Caco-2 (cell line): Measurements from ENCODE around the gene RO60. TPM values are rescaled to one million over a fixed set of nuclear protein-coding genes. Genes with fewer than 3 reads are reported as not detected.
"Not testable (repeated sequence)": the region's sequence is repeated elsewhere in the genome, so short reads cannot be mapped to it uniquely, and the experiment has no call there.

ENCODE experiments used
- BruUV-seq: library from RNA; stranded (reverse); fragments of 400-500 nt; replicated peaks from 2 replicates; lab custom pipeline; 2021; lab: Mats Ljungman, UMichigan
- CTCF ChIA-PET: fragments of 300-600 bp; sonication (Branson Sonifier 250); formaldehyde crosslinking; loops from one replicate; lab custom pipeline; 2022; ENCODE audit warnings: antibody characterized with exemption; lab: Charles Lee
- POLR2A ChIA-PET: fragments of 300-600 bp; sonication (Branson Sonifier 250); formaldehyde crosslinking; loops from one replicate; lab custom pipeline; 2022; ENCODE audit warnings: antibody characterized with exemption; lab: Charles Lee
- DNase-seq, 2 experiments: peaks; one replicate each; pipeline versions ENCODE4 v3.0.0 to v3.0.0-alpha.2; 2020 to 2022
- H3K27me3 ChIP-seq: replicated peaks from 2 replicates; pipeline ENCODE4 v1.6.0; 2011; ENCODE audit warnings: low read length; ENCODE audit not compliant: control insufficient read depth, insufficient read depth
- H3K36me3 ChIP-seq: 2 replicates; pipeline ENCODE4 v1.5.1; 2011; ENCODE audit warnings: low read length; ENCODE audit not compliant: control insufficient read depth, insufficient read depth
- H3K4me1 ChIP-seq: fragments of 250-450 bp; sonication (Bioruptor Pico); 2 replicates; pipeline ENCODE4 v1.5.1; 2020; ENCODE audit warnings: mild to moderate bottlenecking
- H3K4me3 ChIP-seq: 2 replicates; pipeline ENCODE4 v1.5.1; 2011; ENCODE audit warnings: low read depth, mild to moderate bottlenecking, control low read depth, low read length
- H3K9me3 ChIP-seq: fragments of 250-450 bp; sonication (Bioruptor Pico); 2 replicates; pipeline ENCODE4 v1.5.1; 2020; ENCODE audit warnings: mild to moderate bottlenecking, moderate library complexity
- H3K27ac Mint-ChIP-seq: one replicate; pipeline ENCODE4 v1.8.0; 2022; ENCODE audit warnings: mixed read lengths; ENCODE audit not compliant: unreplicated experiment
- H3K27me3 Mint-ChIP-seq: one replicate; pipeline ENCODE4 v1.8.0; 2022; ENCODE audit warnings: mixed read lengths; ENCODE audit not compliant: insufficient read depth, unreplicated experiment
- H3K36me3 Mint-ChIP-seq: one replicate; pipeline ENCODE4 v1.8.0; 2022; ENCODE audit warnings: mild to moderate bottlenecking, mixed read lengths; ENCODE audit not compliant: insufficient read depth, unreplicated experiment
- H3K4me1 Mint-ChIP-seq: one replicate; pipeline ENCODE4 v1.8.0; 2022; ENCODE audit warnings: low read depth, mixed read lengths; ENCODE audit not compliant: unreplicated experiment
- H3K4me3 Mint-ChIP-seq: one replicate; pipeline ENCODE4 v1.8.0; 2022; ENCODE audit warnings: mild to moderate bottlenecking, moderate library complexity, mixed read lengths; ENCODE audit not compliant: unreplicated experiment
- H3K9me3 Mint-ChIP-seq: one replicate; pipeline ENCODE4 v1.8.0; 2022; ENCODE audit warnings: mixed read lengths; ENCODE audit not compliant: unreplicated experiment
- intact Hi-C: fragments of 100-400 bp; cut with micrococcal nuclease; formaldehyde crosslinking; loops from one replicate; pipeline ENCODE4 v1.10.0; 2022; ENCODE audit not compliant: unreplicated experiment
- total RNA-seq: library from RNA; stranded (reverse); gene quantifications from 2 replicates; pipeline ENCODE4 v1.2.3, GENCODE V29; 2022
- TF ChIP-seq, protein P1 (sequence below), 2 experiments: fragments of 200-600 bp in 1 of 2; IDR thresholded peaks; 1 replicate in 1 of 2; 2 replicates in 1 of 2; pipeline versions ENCODE4 v1.5.1 to v1.8.0; 2011 to 2022; ENCODE audit warnings: antibody characterized with exemption in 1 of 2, control low read depth in 1 of 2, inconsistent platforms in 1 of 2, low read depth in 1 of 2, low read length in 1 of 2, mild to moderate bottlenecking in 1 of 2, moderate library complexity in 1 of 2; ENCODE audit not compliant: insufficient read depth in 1 of 2, severe bottlenecking in 1 of 2, unreplicated experiment in 1 of 2

The RO60 gene
- total RNA-seq, 1 experiment from 2014 or later, result 50.0 TPM

DNA sequence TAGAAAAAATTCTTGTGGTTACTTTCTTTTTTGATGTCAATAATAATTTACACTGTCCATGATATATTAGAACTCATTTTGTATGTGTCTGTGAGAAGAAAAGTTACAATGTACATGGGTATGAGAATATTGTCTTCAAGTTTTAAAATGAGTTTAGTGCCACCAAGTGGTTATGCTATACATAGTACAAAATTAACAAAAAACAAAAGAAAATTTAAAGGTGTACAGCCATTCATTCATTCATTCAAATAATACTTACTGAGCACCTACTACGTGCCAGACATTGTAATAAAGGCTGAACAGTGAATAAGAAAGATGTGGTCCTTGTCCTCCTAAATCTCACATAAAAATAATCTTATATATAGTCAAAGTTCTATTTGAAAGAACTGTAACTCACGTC lies 28.0 kb upstream of the RO60 start:
- Mint-ChIP-seq H3K4me1 (peaks cover 9% of the 10 kb centered on the region), H3K27ac (no peak overlapping the region), H3K27me3 (no peaks in the 10 kb centered on the region), H3K4me3 (no peak overlapping the region), H3K36me3 (no peaks in the 10 kb centered on the region), H3K9me3 (no peaks in the 10 kb centered on the region)
- intact Hi-C loops, result loop anchor here (1.0 kb wide), 1 partner anchor 226 kb away; no protein-coding TSS in a partner anchor
- no peaks in the 10 kb centered on the region for H3K9me3 ChIP-seq
- no peak overlapping the region for H3K4me3 ChIP-seq
- H3K4me1 ChIP-seq, result peaks cover 2% of the 10 kb centered on the region
- ChIA-PET POLR2A (no interaction called here), CTCF (no interaction called here)
- no peaks in the 10 kb centered on the region for H3K36me3 ChIP-seq
- TF ChIP-seq, protein P1, sequence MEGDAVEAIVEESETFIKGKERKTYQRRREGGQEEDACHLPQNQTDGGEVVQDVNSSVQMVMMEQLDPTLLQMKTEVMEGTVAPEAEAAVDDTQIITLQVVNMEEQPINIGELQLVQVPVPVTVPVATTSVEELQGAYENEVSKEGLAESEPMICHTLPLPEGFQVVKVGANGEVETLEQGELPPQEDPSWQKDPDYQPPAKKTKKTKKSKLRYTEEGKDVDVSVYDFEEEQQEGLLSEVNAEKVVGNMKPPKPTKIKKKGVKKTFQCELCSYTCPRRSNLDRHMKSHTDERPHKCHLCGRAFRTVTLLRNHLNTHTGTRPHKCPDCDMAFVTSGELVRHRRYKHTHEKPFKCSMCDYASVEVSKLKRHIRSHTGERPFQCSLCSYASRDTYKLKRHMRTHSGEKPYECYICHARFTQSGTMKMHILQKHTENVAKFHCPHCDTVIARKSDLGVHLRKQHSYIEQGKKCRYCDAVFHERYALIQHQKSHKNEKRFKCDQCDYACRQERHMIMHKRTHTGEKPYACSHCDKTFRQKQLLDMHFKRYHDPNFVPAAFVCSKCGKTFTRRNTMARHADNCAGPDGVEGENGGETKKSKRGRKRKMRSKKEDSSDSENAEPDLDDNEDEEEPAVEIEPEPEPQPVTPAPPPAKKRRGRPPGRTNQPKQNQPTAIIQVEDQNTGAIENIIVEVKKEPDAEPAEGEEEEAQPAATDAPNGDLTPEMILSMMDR (IDR thresholded peaks at IDR 0.05; ENCODE audit: insufficient read depth in 1 of 2, low read depth in 1 of 2, low read length in 1 of 2, severe bottlenecking in 1 of 2, unreplicated experiment in 1 of 2), result peak; percentile 28 to 33
- DNase-seq, result no peak
- H3K27me3 ChIP-seq, result no peaks in the 10 kb centered on the region
- no TSS peak for BruUV-seq

DNA sequence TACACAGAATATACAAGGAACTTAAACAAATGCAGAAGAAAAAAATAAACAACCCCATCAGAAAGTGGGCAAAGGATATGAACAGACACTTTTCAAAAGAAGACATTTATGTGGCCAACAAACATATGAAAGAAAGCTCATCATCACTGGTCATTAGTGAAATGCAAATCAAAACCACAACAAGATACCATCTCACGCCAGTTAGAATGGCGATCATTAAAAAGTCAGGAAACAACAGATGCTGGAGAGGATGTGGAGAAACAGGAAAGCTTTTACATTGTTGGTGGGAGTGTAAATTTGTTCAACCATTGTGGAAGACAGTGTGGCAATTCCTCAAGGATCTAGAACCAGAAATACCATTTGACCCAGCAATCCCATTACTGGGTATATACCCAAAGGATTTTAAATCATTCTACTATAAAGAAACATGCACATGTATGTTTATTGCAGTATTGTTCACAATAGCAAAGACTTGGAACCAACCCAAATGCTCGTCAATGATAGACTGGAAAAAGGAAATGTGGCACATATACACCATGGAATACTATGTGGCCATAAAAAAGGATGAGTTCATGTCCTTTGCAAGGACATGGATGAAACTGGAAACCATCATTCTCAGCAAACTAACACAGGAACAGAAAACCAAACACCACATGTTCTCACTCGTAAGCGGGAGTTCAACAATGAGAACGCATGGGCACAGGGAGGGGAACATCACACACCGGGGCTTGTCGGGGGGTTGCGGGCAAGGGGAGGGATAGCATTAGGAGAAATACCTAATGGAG lies 26.6 kb upstream of the RO60 start:
- intact Hi-C loops, CTCF ChIA-PET, H3K4me1 ChIP-seq, H3K36me3 ChIP-seq, POLR2A ChIA-PET, BruUV-seq, H3K27me3 ChIP-seq, H3K27me3 Mint-ChIP-seq, H3K4me3 ChIP-seq, H3K9me3 ChIP-seq, H3K9me3 Mint-ChIP-seq, DNase-seq, H3K36me3 Mint-ChIP-seq, H3K4me3 Mint-ChIP-seq, H3K27ac Mint-ChIP-seq: not testable (repeated sequence)
- H3K4me1 Mint-ChIP-seq, result peaks cover 18% of the 10 kb centered on the region

DNA sequence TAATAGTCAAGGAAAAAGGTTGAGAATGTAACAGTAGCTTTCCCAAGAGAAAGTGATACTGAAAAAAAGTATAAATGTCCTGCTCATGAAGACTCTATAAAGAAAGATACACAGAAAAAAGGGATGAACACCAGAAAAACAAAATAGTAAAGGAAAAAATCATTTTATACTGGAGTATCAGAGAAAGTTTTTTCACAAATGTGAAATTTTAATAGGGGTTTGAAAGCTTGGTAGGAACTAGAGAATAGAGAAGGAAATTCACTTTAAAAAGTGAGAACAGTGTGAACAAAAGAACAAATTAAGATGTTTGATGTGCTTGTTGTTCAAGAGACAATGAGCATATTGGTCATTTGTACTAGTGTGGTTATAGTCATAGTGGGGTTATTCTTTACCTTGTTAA lies 25.8 kb upstream of the RO60 start:
- ChIA-PET CTCF (no interaction called here), POLR2A (no interaction called here)
- H3K36me3 Mint-ChIP-seq, result no peaks in the 10 kb centered on the region
- DNase-seq, result no peak
- no peaks in the 10 kb centered on the region for H3K9me3 Mint-ChIP-seq
- H3K27me3 ChIP-seq, result no peaks in the 10 kb centered on the region
- no peak overlapping the region for H3K27ac Mint-ChIP-seq
- H3K4me1 Mint-ChIP-seq, result peaks cover 18% of the 10 kb centered on the region
- TF ChIP-seq, protein P1 (IDR thresholded peaks at IDR 0.05; ENCODE audit: insufficient read depth in 1 of 2, low read depth in 1 of 2, low read length in 1 of 2, severe bottlenecking in 1 of 2, unreplicated experiment in 1 of 2), result no peak
- H3K4me3 ChIP-seq, result no peak overlapping the region
- H3K27me3 Mint-ChIP-seq, result no peaks in the 10 kb centered on the region
- no TSS peak for BruUV-seq
- peaks cover 6% of the 10 kb centered on the region for H3K4me1 ChIP-seq
- intact Hi-C loops, result no loop called here
- no peak overlapping the region for H3K4me3 Mint-ChIP-seq
- no peaks in the 10 kb centered on the region for H3K9me3 ChIP-seq
- H3K36me3 ChIP-seq, result no peaks in the 10 kb centered on the region
